ENCODE measurements around the gene LGMN.
"Not testable (repeated sequence)": the region's sequence is repeated elsewhere in the genome, so short reads cannot be mapped to it uniquely, and the experiment has no call there.

LGMN gene

DNA sequence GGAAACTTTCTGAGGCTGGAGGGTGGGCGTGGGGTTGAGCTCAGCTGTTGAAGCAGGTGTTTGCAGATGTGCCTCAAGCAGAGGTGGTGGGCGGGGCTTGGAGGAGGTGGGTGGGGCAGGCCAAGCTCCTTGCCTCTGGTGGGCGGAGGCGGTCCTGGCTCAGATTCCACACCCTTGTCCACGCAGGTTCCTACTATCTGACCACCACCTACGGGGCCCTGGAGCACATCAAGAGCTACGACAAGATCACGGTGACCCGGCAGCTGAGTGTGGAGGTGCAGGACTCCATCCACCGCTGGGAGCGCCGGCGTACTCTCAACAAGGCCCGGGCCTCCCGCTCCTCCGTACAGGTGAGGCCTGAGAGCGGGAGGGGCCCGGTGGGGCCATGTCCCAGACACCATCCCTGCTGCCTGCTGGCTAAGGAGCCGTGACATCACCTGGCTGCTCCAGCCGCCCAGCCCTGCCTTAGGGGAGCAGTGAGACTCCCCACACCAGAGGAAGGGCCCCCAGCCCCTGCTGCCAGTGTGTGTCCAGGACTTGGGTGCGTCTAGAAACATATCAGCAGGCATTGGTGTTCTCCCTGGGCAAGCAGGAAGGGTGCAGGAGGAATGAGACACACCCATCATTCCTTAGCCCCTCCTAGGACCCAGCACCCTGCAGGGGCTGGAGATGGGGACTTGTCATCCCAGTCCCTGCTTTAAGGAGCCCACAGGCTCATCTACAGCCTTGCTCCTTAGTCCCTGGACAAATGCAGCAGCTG lies 63.4 kb downstream of the LGMN start:
- Mint-ChIP-seq H3K27ac (no peak overlapping the region), H3K36me3 (peaks cover 53% of the 10 kb centered on the region), H3K27me3 (no peaks in the 10 kb centered on the region), H3K4me1 (peaks cover 21% of the 10 kb centered on the region), H3K4me3 (no peak overlapping the region), H3K9me3 (no peaks in the 10 kb centered on the region)
- no peak for ATAC-seq

DNA sequence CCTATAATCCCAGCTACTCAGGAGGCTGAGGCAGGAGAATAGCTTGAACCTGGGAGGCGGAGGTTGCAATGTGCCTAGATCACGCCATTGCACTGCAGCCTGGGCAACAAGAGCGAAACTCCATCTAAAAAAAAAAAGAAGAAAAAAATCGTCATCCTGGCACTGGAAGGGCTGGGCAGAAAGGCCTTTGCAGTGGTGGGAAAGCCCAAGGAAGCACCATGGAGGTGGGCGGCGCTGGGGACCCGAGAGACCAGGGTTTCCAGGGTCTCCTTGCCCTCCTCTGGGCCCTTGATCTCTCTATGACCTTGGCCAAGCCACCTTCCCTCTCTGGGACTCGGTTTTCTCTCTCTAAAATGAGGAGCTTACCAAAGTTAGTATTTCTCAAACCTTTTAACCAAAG lies 65.4 kb downstream of the LGMN start:
- Mint-ChIP-seq H3K4me1 (peaks cover 29% of the 10 kb centered on the region), H3K27me3 (no peaks in the 10 kb centered on the region), H3K27ac (no peak overlapping the region), H3K4me3 (no peak overlapping the region), H3K9me3 (peaks cover 6% of the 10 kb centered on the region), H3K36me3 (peaks cover 61% of the 10 kb centered on the region)
- no peak for ATAC-seq

DNA sequence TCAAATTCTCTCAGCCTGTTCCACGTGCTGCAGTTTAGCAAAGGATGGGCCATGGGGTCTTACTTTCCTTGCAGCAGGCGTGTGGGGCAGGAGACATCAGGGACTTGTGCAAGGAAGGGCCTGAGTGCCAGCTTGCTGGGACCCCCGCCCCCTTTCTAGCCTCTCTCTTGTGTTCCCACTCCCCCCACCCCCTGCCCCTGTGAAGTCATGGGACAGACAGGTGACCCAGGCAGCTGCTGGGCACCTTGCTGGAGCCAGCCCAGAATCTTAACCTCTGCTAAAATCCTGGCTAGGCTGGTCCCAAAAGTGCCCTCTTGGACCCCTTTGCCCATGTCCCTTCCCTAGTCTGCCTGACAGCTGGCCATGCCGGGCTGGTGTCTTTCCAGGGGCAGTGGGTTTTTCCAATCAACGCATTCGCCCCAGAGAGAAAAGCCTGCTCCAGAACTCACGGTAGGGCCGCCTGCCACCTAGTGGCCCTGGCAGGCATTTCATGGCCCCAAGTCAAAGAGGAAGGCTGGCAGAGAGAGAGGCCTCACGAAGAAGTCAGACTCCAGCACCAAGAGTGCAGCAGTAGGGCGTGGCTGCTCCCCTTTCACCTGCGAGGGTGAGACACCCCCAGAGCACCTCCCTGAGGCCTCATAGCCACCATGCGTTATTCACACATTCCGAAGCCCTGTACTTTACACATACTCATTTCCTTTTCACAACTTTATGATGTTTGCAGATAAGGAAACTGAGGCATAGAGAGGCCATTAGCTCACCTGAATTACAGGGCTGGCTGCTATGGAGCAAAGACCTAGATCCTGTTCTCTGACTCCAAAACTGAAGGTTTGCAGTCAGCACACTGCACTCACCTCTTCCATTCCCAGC lies 67.4 kb downstream of the LGMN start:
- Mint-ChIP-seq H3K4me3 (no peak overlapping the region), H3K27me3 (no peaks in the 10 kb centered on the region), H3K4me1 (peaks cover 43% of the 10 kb centered on the region), H3K27ac (no peak overlapping the region), H3K9me3 (peaks cover 10% of the 10 kb centered on the region), H3K36me3 (peaks cover 61% of the 10 kb centered on the region)
- ATAC-seq = peak; percentile 31

DNA sequence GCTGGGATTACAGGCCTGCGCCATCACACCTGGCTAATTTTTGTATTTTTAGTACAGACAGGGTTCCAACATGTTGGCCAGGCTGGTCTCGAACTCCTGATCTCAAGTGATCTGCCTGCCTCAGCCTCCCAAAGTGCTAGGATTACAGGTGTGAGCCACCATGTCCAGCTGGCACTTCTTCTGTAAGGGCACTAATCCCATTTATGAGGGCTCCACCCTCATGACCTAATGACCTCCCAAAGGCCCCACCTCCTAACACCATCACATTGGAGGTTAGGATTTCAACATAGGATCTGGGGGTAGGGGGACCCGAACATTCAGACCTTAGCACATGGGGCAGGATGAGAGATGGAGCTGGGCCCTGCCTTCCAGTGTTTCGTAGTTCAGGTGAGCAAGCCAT lies 68.1 kb downstream of the LGMN start:
- not testable (repeated sequence) for H3K9me3 Mint-ChIP-seq
- peaks cover 44% of the 10 kb centered on the region for H3K4me1 Mint-ChIP-seq

DNA sequence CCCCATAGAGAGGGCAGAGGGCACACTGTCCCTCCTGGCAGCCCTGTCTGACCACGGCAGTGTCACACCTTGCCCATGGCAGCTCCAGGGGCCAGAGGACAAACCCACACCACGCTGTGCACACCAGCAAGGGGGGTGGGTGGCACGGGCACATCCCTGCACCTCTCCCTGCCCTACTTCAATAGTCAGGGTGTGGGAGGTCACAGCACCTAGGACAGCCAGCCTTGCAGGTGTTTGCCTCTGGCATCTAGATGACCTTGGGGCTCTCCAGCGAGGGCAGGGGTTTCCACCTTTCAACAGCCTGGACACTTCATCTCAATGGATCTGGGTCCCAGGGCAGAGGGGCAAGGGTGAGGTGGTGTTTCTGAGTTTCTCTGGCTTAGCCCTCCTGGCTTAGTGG lies 69.2 kb downstream of the LGMN start:
- H3K4me1 Mint-ChIP-seq = peaks cover 50% of the 10 kb centered on the region
- no peak overlapping the region for H3K4me3 Mint-ChIP-seq
- peaks cover 10% of the 10 kb centered on the region for H3K9me3 Mint-ChIP-seq
- no peak for ATAC-seq
- peaks cover 54% of the 10 kb centered on the region for H3K36me3 Mint-ChIP-seq
- H3K27ac Mint-ChIP-seq = no peak overlapping the region
- no peaks in the 10 kb centered on the region for H3K27me3 Mint-ChIP-seq

More for the DNA sequence above, 68.1 kb downstream of the LGMN start:
- peaks cover 54% of the 10 kb centered on the region for H3K36me3 Mint-ChIP-seq
- H3K4me3 Mint-ChIP-seq, H3K27me3 Mint-ChIP-seq, ATAC-seq, H3K27ac Mint-ChIP-seq: not testable (repeated sequence)

DNA sequence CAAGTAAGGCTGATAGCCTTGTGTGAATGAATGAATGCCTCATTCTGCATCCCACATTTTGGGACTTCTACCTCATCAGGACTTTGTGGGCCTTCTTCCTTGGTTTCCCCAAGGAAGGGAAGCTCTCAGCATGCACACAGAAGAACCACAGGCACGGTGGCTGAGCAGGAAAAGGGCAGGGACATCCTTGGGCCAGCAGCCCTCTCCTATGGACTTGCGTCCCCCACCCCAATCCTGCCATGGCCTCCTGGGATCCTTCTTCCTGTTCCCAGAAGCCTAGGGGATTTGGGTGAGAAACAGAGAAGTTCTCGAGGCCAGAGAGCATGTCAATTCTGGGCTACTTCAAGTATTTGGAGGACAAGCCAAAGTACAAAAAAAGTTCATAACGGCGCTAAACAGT lies 69.7 kb downstream of the LGMN start:
- ATAC-seq = no peak
- peaks cover 10% of the 10 kb centered on the region for H3K9me3 Mint-ChIP-seq
- H3K36me3 Mint-ChIP-seq = peaks cover 59% of the 10 kb centered on the region
- H3K27me3 Mint-ChIP-seq = no peaks in the 10 kb centered on the region
- peak overlapping the region; percentile 33 for H3K4me3 Mint-ChIP-seq
- H3K27ac Mint-ChIP-seq = peak overlapping the region; percentile 80
- peaks cover 55% of the 10 kb centered on the region for H3K4me1 Mint-ChIP-seq

DNA sequence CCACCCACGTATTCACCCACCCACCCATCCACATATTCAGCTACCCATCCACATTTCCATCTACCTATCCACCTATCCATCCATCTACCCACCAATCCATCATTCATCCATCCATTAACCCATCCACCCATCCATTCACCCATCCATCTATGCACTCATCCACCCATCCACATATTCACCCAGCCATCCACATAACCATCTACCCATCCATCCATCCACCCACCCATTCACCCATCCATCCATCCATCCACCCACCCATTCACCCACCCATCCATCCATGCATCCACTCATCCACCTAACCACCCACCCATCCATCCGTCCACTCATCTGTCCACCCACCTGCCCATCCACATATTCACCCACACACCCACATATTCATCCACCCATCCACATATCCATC lies 70.5 kb downstream of the LGMN start:
- Mint-ChIP-seq H3K4me1 (peaks cover 55% of the 10 kb centered on the region), H3K27ac (peak overlapping the region; percentile 80), H3K4me3 (peak overlapping the region; percentile 5), H3K9me3 (peaks cover 10% of the 10 kb centered on the region), H3K36me3 (peaks cover 59% of the 10 kb centered on the region), H3K27me3 (no peaks in the 10 kb centered on the region)
- no peak for ATAC-seq

DNA sequence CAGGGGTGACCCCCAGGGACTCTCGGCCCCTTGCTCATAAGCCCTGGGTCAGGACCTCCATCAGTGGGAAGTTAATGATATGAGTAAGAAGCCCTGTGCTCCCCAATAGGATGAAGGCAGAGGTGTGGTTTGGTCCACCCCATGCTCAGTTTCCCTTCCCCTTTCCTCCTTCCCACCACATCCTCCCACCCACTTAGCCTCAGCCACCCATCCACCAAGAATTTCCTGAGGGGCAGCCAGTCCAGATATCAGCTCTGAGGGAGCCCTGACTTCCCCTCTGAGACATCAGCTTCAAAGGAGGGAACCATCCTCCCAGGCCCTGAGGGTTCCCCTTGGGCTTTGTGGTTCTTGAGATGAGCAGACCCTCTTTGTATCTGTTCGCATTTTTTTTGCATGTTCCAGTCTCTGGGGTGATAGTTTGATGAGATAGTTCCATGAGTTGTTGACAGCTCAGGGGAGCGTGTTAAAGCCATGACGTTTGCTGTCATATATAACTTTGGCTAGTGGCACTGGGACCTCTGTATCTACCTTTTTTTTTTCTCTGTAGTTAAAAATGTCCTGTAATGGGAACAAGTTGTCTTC lies 71.2 kb downstream of the LGMN start:
- peak overlapping the region; percentile 1 for H3K4me3 Mint-ChIP-seq
- H3K4me1 Mint-ChIP-seq = peaks cover 63% of the 10 kb centered on the region
- ATAC-seq = peak; percentile 94
- H3K36me3 Mint-ChIP-seq = peaks cover 60% of the 10 kb centered on the region
- H3K27ac Mint-ChIP-seq = peak overlapping the region; percentile 80
- peaks cover 10% of the 10 kb centered on the region for H3K9me3 Mint-ChIP-seq
- H3K27me3 Mint-ChIP-seq = no peaks in the 10 kb centered on the region

DNA sequence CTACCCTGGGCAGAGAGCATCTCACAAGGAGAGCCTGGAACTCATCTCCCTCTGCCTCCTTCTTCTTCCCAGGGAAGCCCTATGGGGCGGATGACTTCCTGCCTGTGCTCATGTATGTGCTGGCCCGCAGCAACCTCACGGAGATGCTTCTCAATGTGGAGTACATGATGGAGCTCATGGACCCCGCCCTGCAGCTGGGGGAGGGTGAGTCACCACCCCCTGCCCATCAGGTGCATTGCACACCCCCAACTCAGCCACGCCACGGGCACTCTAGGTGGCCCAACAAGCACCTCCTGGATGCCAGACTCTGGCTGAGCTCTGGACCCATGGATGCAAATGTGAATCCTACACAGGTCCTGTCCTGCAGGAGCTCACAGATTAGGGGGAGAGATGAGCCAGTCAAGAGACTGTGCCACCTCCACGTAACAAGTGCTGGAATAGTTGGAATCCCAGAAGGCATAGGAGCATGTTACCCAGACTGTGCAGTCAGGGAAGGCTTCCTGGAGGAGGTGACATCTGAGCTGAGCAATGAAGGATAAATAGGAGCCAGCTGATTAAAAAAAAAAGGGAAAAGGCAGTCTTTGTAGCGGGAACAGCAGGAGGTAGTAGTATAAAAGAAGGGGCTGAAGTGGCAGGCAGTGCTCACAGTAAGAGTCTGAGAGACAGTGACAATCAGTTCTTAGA lies 71.9 kb downstream of the LGMN start:
- Mint-ChIP-seq H3K36me3 (peaks cover 61% of the 10 kb centered on the region), H3K27ac (peak overlapping the region; percentile 80), H3K9me3 (peaks cover 10% of the 10 kb centered on the region), H3K4me3 (peak overlapping the region; percentile 38), H3K4me1 (peaks cover 70% of the 10 kb centered on the region), H3K27me3 (no peaks in the 10 kb centered on the region)
- ATAC-seq = peak; percentile 10

DNA sequence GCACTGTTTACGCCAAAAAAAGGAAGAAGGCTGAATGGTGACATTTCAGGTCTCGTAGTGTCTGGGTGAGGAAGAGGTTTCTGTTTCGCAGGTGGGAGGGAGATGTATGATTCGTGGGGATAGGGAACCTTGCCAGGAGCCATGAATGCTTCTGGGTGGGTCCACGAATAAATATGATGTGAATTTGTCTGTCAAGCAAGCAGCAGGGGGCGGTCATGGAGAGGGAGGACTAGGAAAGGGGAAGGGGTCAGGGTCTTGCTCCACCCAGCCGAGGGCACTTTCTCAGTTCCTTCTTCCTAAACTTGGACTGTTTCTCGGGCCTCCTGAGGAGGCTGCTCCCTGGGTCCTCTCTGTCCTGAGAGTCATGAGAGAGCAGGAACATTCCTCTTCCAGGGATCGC lies 72.5 kb downstream of the LGMN start:
- Mint-ChIP-seq H3K4me3 (peak overlapping the region; percentile 38), H3K36me3 (peaks cover 60% of the 10 kb centered on the region), H3K27ac (peak overlapping the region; percentile 80), H3K9me3 (peaks cover 10% of the 10 kb centered on the region), H3K27me3 (no peaks in the 10 kb centered on the region), H3K4me1 (peaks cover 70% of the 10 kb centered on the region)
- peak; percentile 24 for ATAC-seq

DNA sequence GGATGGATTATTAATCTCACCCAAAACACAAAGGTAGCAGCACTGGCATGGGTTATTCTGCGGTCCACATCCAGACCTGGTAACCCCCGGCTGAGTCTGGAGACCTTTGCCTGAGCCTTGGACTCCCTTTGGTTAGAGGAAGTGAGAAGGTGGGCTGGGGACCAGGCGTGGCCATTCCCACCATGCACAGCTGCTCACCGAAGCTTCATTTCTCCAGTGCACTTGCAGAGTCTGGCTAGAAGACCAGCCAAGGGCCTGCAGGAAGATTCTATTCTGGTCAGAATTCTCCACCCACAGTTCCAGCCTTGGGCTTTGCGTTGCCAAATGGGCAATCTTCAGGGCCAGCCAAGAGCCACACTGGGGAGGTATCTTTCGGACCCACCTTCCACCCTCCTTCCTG lies 73.0 kb downstream of the LGMN start:
- Mint-ChIP-seq H3K27ac (peak overlapping the region; percentile 80), H3K36me3 (peaks cover 59% of the 10 kb centered on the region), H3K4me3 (peak overlapping the region; percentile 38), H3K9me3 (peaks cover 10% of the 10 kb centered on the region), H3K4me1 (peaks cover 72% of the 10 kb centered on the region), H3K27me3 (no peaks in the 10 kb centered on the region)
- ATAC-seq = peak; percentile 26

DNA sequence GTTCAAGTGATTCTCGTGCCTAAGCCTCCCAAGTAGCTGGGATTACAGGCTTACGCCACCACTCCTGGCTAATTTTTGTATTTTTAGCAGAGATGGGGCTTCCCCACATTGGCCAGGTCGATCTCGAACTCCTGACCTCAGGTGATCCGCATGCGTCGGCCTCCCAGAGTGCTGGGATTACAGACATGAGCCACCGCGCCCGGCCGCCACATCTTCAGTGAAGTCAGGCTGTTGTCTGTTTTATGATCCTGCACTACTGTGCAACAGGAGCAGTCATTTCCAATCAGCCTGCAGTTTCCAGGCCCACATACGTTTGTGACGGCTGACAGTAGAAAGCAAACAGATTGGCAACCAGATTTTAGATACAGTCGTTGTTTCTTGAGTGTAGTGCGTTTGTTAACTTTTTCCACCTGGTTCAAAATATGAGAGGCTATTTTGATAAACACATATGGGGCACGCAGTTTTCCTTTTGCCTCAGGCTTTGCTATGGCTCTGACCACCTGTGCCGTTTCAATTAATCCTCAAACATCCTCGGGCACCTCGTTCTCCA lies 74.8 kb downstream of the LGMN start:
- H3K27ac Mint-ChIP-seq = peak overlapping the region; percentile 55
- ATAC-seq = no peak
- no peaks in the 10 kb centered on the region for H3K27me3 Mint-ChIP-seq
- peaks cover 88% of the 10 kb centered on the region for H3K4me1 Mint-ChIP-seq
- peaks cover 58% of the 10 kb centered on the region for H3K36me3 Mint-ChIP-seq
- H3K9me3 Mint-ChIP-seq = peaks cover 10% of the 10 kb centered on the region
- H3K4me3 Mint-ChIP-seq = no peak overlapping the region

DNA sequence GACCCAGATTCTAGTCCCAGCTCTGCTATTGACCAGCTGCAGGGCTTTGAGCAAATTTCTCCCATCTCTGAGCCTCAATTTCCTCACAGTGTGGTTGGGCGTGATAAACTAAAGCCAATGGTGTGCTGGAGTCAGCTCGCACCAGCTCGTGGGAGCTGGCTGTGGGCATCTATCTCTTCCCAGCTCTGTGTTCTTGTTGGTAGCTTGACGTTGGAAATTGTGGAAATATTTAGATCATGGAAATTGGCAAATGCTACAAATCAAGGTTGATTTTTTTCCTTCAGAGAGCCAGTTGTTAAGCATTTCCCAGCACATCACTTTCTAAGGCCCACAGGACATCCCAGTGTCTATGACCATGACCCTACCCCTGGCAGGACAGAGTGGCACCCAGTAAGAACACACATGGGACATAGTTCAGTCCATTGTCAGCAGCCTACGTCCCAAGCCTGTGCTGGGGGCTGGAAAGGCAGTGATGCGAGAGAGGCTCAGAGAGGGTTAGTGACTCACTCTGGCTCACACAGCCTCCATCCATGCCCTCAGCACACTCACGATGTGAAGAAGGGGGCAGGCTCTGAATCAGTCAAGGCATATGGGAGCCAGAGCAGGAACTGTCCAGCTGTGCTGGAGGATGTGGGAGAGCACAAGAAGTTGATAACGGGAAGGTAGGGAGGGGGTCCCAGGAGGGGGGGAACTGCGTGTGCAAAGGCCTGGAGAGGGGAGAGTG lies 77.6 kb downstream of the LGMN start:
- no peaks in the 10 kb centered on the region for H3K9me3 Mint-ChIP-seq
- ATAC-seq = no peak
- H3K4me1 Mint-ChIP-seq = peaks cover 82% of the 10 kb centered on the region
- H3K4me3 Mint-ChIP-seq = no peak overlapping the region
- no peaks in the 10 kb centered on the region for H3K27me3 Mint-ChIP-seq
- H3K27ac Mint-ChIP-seq = peak overlapping the region; percentile 79
- H3K36me3 Mint-ChIP-seq = peaks cover 59% of the 10 kb centered on the region

DNA sequence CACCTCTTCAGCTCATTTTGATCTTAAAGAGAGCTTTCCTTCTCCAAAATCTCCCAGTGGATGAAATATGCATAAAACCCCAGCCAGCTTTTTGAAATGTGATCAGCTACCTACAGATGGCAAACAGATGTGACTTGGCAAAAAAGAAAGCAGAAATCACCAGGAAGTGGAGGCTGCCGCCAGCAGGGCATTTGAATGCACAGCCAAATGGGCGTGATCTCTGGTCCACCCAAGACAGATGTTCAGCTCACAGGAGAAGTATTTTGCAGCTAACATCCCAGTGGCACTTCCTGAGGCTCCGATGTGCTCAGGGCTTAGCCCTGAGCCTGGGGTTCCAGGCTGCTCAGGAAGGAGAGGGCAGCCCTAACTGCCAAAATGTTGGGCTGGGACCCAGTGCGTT lies 78.3 kb downstream of the LGMN start:
- H3K36me3 Mint-ChIP-seq = peaks cover 64% of the 10 kb centered on the region
- no peak overlapping the region for H3K4me3 Mint-ChIP-seq
- H3K4me1 Mint-ChIP-seq = peaks cover 82% of the 10 kb centered on the region
- H3K27ac Mint-ChIP-seq = peak overlapping the region; percentile 79
- no peaks in the 10 kb centered on the region for H3K9me3 Mint-ChIP-seq
- no peak for ATAC-seq
- no peaks in the 10 kb centered on the region for H3K27me3 Mint-ChIP-seq
